GM23248 (cell line): ENCODE results near the gene ALKBH3. TPM values are rescaled to one million over a fixed set of nuclear protein-coding genes. Genes with fewer than 3 reads are reported as not detected.

ENCODE experiments used
- DNase-seq: peaks from one replicate; pipeline ENCODE4 v3.0.0-alpha.2; 2015
- H2AFZ ChIP-seq: fragments of 200-600 bp; sonication (generic); 2 replicates; pipeline ENCODE4 v1.6.1; 2016; ENCODE audit warnings: antibody characterized with exemption
- H3F3A ChIP-seq: fragments of 200-600 bp; sonication (generic); 2 replicates; pipeline ENCODE4 v1.6.1; 2016; ENCODE audit warnings: mild to moderate bottlenecking, antibody characterized with exemption, mixed run types; ENCODE audit not compliant: insufficient read depth
- H3K27ac ChIP-seq: fragments of 200-600 bp; sonication (generic); 2 replicates; pipeline ENCODE4 v1.5.1; 2016; ENCODE audit warnings: mild to moderate bottlenecking
- H3K27me3 ChIP-seq: fragments of 200-600 bp; sonication (generic); replicated peaks from 2 replicates; pipeline ENCODE4 v1.6.1; 2016; ENCODE audit warnings: mild to moderate bottlenecking; ENCODE audit not compliant: insufficient read depth
- H3K36me3 ChIP-seq: fragments of 200-600 bp; sonication (generic); 2 replicates; pipeline ENCODE4 v1.6.1; 2016; ENCODE audit warnings: low read depth, mild to moderate bottlenecking
- H3K4me1 ChIP-seq: fragments of 200-600 bp; sonication (generic); 2 replicates; pipeline ENCODE4 v1.6.1; 2016; ENCODE audit warnings: mild to moderate bottlenecking; ENCODE audit not compliant: insufficient read depth
- H3K4me2 ChIP-seq: fragments of 200-600 bp; sonication (generic); one replicate; pipeline ENCODE4 v1.6.1; 2016; ENCODE audit warnings: mild to moderate bottlenecking; ENCODE audit not compliant: unreplicated experiment
- H3K4me3 ChIP-seq: fragments of 200-600 bp; sonication (generic); 2 replicates; pipeline ENCODE4 v1.5.1; 2016; ENCODE audit warnings: mild to moderate bottlenecking
- H3K79me2 ChIP-seq: fragments of 200-600 bp; sonication (generic); 2 replicates; pipeline ENCODE4 v1.6.1; 2016; ENCODE audit warnings: mild to moderate bottlenecking; ENCODE audit not compliant: insufficient read depth
- H3K9ac ChIP-seq: fragments of 200-600 bp; sonication (generic); 2 replicates; pipeline ENCODE4 v1.6.1; 2016; ENCODE audit warnings: mild to moderate bottlenecking
- H3K9me2 ChIP-seq: fragments of 200-600 bp; sonication (generic); 2 replicates; pipeline ENCODE4 v1.6.1; 2016; ENCODE audit warnings: mixed run types, mild to moderate bottlenecking, moderate library complexity; ENCODE audit not compliant: insufficient read depth
- H3K9me3 ChIP-seq: fragments of 200-600 bp; sonication (generic); one replicate; pipeline ENCODE4 v1.6.1; 2017; ENCODE audit warnings: low read depth
- H4K20me1 ChIP-seq: fragments of 200-600 bp; sonication (generic); 2 replicates; pipeline ENCODE4 v1.6.0; 2016; ENCODE audit not compliant: insufficient read depth
- EZH2 ChIP-seq: fragments of 200-600 bp; sonication (generic); IDR thresholded peaks from 2 replicates; pipeline ENCODE4 v1.6.1; 2018; ENCODE audit warnings: antibody characterized with exemption, mild to moderate bottlenecking; ENCODE audit not compliant: insufficient read depth, poor library complexity, severe bottlenecking
- EZH2phosphoT487 ChIP-seq: fragments of 200-600 bp; sonication (generic); IDR thresholded peaks from 2 replicates; pipeline ENCODE4 v1.6.1; 2018; ENCODE audit warnings: antibody characterized with exemption, moderate library complexity, mild to moderate bottlenecking, low read depth; ENCODE audit not compliant: insufficient read depth
- WGBS, 2 experiments: methylation state at CpG; one replicate each; pipeline ENCODE4 v1.1.6; 2015 to 2017; ENCODE audit warnings: low lambda C conversion rate in 2 of 2, low coverage in 1 of 2; ENCODE audit errors: missing lambda C conversion rate in 2 of 2; 5-methylcytosine and 5-hydroxymethylcytosine counted together
- in situ Hi-C: fragments of 300-500 bp; cut with MboI; formaldehyde crosslinking; loops from 2 replicates; pipeline ENCODE4 v1.15.0; 2020
- polyA plus RNA-seq: library from polyadenylated mRNA; unstranded; fragments of >200 nt; fragmentation: Nextera tagmentation; extraction: Ambion mirVana; gene quantifications from 2 replicates; pipeline ENCODE4 v1.2.1, GENCODE V29; 2016
- total RNA-seq: library from RNA; depleted of rRNA; stranded (reverse); fragments of >200 nt; shearing (Covaris generic); gene quantifications from 2 replicates; pipeline ENCODE4 v1.2.3, GENCODE V29; 2014

The ALKBH3 gene
- total and polyA plus RNA-seq, 2 experiments from 2014 or later = 29.3 to 36.6 TPM

DNA sequence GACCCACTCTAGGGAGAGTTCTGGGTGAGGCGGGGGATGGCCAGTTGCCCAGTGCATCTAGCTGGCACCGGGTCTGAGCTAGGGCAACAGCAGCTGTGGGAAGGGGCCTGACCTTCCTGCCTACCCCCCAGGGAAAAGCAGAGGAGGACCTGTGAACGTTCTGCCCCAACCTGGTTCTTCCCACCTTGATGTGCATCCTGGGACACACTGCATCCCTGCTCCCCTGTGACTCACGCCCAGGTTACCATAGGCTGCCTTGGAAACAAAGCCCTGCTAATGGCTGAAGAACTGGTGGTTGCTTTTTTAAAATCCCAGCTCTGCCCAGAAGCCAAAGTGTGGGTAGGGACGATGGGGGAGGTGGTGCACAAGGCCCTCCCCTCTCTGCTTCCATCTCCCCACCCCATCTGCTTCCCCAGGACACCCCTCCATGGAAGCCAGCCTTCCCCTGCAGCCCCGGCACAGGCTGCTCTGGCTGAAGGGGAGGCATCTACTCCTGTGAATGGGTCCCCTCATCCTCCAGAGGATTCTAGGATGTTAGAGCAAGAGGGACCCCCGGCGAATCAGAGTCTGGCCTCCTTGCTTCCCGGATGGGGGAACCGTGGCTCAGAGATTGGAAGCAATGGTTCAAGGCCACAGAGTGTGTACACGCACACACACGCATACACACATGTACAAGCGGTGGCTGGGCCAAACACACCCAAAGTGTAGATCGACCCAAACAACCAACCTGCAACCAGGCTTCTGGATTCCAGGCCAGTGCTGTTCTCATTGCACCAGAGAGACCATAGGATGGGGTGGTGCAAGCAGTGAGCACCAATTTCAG, 54.2 kb downstream of the ALKBH3 start:
- Histone ChIP-seq H3K27ac (no peak overlapping the region), H3K4me3 (no peak overlapping the region), H2AFZ (no peak overlapping the region), H3K4me1 (peaks cover 21% of the 10 kb centered on the region), H3K79me2 (no peaks in the 10 kb centered on the region), H3K9ac (no peak overlapping the region), H3K9me2 (no peaks in the 10 kb centered on the region), H4K20me1 (no peaks in the 10 kb centered on the region), H3F3A (peaks cover 14% of the 10 kb centered on the region; the same call in 1 of the 2 replicates), H3K36me3 (no peaks in the 10 kb centered on the region), H3K4me2 (no peak overlapping the region), H3K27me3 (no peaks in the 10 kb centered on the region), H3K9me3 (no peaks in the 10 kb centered on the region)
- in situ Hi-C loops = no loop called here
- no peak for TF ChIP-seq EZH2
- 76 to 78% methylated on average over 14 of the region's 14 CpGs for WGBS, 2 experiments
- DNase-seq = peak; percentile 24

DNA sequence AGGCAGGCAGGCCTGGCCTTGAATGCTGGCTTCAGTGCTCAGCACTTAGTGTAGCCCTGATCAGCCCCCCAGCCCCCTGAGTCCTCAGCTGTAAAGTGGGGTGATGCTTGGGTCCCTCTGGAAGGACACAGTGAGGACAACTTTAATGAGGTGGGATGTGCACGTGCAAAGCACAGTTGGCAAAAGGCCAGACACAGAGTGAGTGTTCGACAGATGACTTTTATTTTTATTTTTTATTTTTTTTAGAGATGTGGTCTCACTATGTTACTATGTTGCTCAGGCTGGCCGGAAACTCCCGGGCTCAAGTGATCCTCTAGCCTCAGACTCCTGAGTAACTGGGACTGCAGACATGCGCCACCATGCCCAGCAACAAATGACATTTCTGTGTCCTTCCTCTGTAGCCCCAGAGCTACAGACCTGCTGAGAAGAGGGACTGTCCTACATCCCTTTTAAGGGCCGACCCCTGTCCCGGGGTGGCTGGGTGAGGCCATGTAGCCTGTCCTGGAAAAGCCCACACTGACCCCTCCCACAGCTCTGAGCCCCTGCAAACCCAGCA, 54.9 kb downstream of the ALKBH3 start:
- Histone ChIP-seq H3F3A (peaks cover 14% of the 10 kb centered on the region; the same call in 1 of the 2 replicates), H3K4me1 (peaks cover 21% of the 10 kb centered on the region), H3K27me3 (no peaks in the 10 kb centered on the region), H3K4me3 (no peak overlapping the region), H3K9me3 (no peaks in the 10 kb centered on the region), H2AFZ (no peak overlapping the region), H4K20me1 (no peaks in the 10 kb centered on the region), H3K36me3 (no peaks in the 10 kb centered on the region), H3K27ac (no peak overlapping the region), H3K4me2 (no peak overlapping the region), H3K9me2 (no peaks in the 10 kb centered on the region), H3K9ac (no peak overlapping the region), H3K79me2 (no peaks in the 10 kb centered on the region)
- 81% methylated on average over 7 of the region's 7 CpGs for whole genome bisulfite sequencing, 2 experiments
- DNase-seq = no peak
- in situ Hi-C loops = no loop called here
- TF ChIP-seq EZH2phosphoT487 (no peak), EZH2 (no peak)

DNA sequence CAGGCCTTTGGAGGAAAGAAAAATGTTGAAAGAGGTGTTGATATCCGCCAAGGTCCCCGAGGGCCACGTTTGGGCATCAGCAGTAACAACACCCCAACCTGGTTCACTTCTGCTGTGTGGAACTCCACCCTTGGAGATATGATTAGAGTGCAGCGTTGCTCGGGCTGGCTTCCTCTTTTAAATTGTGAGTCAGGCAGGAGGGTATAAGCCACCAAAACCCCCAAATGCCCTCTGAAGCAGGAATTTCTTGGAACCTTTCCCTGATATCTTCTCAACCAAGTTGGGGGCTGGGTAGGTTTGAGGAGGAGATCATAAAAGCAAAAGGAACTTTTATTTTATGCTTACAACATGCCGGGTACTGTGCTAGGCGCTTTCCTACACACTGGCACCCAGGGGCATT, 55.4 kb downstream of the ALKBH3 start:
- H3K9ac ChIP-seq = no peak overlapping the region
- no peak for DNase-seq
- H3K79me2 ChIP-seq = no peaks in the 10 kb centered on the region
- no peak overlapping the region for H3K4me3 ChIP-seq
- TF ChIP-seq EZH2phosphoT487 (no peak), EZH2 (no peak)
- H3K4me1 ChIP-seq = peaks cover 21% of the 10 kb centered on the region
- no peaks in the 10 kb centered on the region for H4K20me1 ChIP-seq
- 87 to 94% methylated on average over 7 of the region's 7 CpGs for WGBS, 2 experiments
- H3K27me3 ChIP-seq = no peaks in the 10 kb centered on the region
- no peaks in the 10 kb centered on the region for H3K9me2 ChIP-seq
- no peaks in the 10 kb centered on the region for H3K36me3 ChIP-seq
- H3F3A ChIP-seq = peaks cover 14% of the 10 kb centered on the region; the same call in 1 of the 2 replicates
- H3K9me3 ChIP-seq = no peaks in the 10 kb centered on the region
- H3K27ac ChIP-seq = no peak overlapping the region
- H3K4me2 ChIP-seq = no peak overlapping the region
- H2AFZ ChIP-seq = no peak overlapping the region
- in situ Hi-C loops = no loop called here

DNA sequence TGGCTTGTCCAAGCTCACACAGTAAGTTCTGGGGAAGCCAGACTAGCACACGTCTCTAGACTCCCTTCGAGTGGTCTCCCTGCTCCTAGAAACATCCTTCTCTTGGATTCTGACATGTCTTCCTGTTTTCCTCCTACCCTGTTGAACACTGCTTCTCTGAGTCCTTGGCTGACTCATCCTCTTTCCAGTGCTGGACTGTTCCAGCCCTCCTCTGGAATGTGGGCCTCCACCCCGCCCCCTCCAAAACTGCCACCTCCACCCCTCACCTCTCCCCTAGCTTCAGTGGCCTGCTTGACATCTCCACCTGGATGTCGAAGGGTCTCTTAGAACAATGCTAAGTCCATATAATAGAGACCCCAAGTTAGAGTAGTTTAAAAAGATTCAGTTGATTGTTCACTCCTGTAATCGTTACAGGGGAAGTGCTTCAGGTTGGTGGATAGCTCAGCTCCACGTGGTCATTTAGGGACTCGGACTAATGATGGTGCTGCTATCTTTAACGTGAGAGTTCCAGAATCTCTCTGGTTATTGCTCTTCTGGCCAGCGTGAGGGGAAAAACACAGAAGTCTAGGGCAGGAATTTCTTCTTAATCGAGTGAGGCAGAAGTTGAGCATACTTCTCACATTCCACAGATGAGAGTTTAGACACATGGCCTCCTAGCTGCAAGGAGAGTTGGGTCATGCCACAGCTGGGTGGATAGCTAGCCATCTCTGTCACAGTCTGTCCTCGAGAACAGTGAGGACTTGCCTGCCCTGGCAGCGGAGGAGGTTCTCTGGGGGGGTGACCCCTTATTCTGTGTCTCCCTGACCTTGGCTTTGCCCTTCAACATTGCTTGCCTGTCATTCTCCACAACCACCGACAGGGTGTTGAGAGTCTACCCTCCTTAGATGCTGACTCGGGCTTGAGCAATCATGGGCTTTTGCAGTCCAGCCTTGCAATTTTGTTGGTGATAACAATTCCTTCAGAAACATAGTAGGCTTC, 57.1 kb downstream of the ALKBH3 start:
- Histone ChIP-seq H4K20me1 (no peaks in the 10 kb centered on the region), H3K36me3 (no peaks in the 10 kb centered on the region), H3K79me2 (no peaks in the 10 kb centered on the region), H2AFZ (peak overlapping the region; percentile 57), H3K9me2 (no peaks in the 10 kb centered on the region), H3K27me3 (no peaks in the 10 kb centered on the region), H3K9me3 (no peaks in the 10 kb centered on the region), H3K4me2 (peak overlapping the region; percentile 24), H3F3A (peaks cover 14% of the 10 kb centered on the region; the same call in 1 of the 2 replicates), H3K4me1 (peaks cover 21% of the 10 kb centered on the region), H3K4me3 (no peak overlapping the region), H3K9ac (no peak overlapping the region), H3K27ac (peak overlapping the region; percentile 43)
- in situ Hi-C loops = no loop called here
- DNase-seq = peak; percentile 83
- TF ChIP-seq EZH2 (no peak), EZH2phosphoT487 (no peak)
- WGBS, 2 experiments = 52 to 55% methylated on average over 14 of the region's 14 CpGs
